SK-N-MC (cell line): Measurements from ENCODE around the gene LGALS12.

ENCODE experiments used
- EZH2 ChIP-seq: fragments of 200-600 bp; sonication (generic); IDR thresholded peaks from one replicate; pipeline ENCODE4 v1.6.1; 2017; ENCODE audit warnings: antibody characterized with exemption
- FOXP2 ChIP-seq: optimal IDR thresholded peaks from 2 replicates; pipeline ENCODE3; 2011; ENCODE audit warnings: mild to moderate bottlenecking, moderate library complexity; ENCODE audit not compliant: insufficient read depth; ENCODE audit errors: extremely low read length, control extremely low read depth
- POLR2AphosphoS5 ChIP-seq: IDR thresholded peaks from 2 replicates; pipeline ENCODE4 v1.6.1; 2012; ENCODE audit warnings: mild to moderate bottlenecking, low read depth, low read length, borderline replicate concordance

DNA sequence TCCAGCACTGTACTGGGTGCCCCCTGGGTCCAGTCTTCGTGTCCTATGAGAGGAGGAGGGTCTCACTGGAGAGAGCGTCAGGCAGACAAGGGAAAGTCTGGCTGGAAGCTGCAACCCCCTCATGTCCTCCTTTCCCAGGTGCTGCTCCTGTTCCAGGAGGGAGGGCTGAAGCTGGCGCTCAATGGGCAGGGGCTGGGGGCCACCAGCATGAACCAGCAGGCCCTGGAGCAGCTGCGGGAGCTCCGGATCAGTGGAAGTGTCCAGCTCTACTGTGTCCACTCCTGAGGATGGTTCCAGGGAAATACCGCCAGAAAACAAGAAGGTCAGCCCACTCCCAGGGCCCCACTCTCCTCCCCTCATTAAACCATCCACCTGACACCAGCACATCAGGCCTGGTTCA lies 10.2 kb downstream of the LGALS12 start:
- TF ChIP-seq POLR2AphosphoS5 (no peak), EZH2 (no peak), FOXP2 (no peak)
